Activated CD8-positive, alpha-beta memory T cell treated with anti-CD3 and anti-CD28 coated beads for 24 hours (primary cell): ENCODE data around the gene CFAP65.

Experiments used
- DNase-seq: peaks from one replicate; pipeline ENCODE4 v3.0.0-alpha.2; 2020

The CFAP65 gene

GRCh38 chr2:219030177-219030940 lies 11.0 kb downstream of the CFAP65 start:
- no peak for DNase-seq

- DNase-seq: peak; percentile 90
Measured at GRCh38 chr2:219029829-219030165, 11.5 kb downstream of the CFAP65 start.

GRCh38 chr2:219028996-219029828 lies 12.1 kb downstream of the CFAP65 start:
- peak; percentile 62 for DNase-seq

GRCh38 chr2:219028141-219028540 lies 13.2 kb downstream of the CFAP65 start:
- no peak for DNase-seq

GRCh38 chr2:219027511-219028055 lies 13.7 kb downstream of the CFAP65 start:
- DNase-seq: no peak

GRCh38 chr2:219026946-219027345 lies 14.4 kb downstream of the CFAP65 start:
- no peak for DNase-seq

DNA sequence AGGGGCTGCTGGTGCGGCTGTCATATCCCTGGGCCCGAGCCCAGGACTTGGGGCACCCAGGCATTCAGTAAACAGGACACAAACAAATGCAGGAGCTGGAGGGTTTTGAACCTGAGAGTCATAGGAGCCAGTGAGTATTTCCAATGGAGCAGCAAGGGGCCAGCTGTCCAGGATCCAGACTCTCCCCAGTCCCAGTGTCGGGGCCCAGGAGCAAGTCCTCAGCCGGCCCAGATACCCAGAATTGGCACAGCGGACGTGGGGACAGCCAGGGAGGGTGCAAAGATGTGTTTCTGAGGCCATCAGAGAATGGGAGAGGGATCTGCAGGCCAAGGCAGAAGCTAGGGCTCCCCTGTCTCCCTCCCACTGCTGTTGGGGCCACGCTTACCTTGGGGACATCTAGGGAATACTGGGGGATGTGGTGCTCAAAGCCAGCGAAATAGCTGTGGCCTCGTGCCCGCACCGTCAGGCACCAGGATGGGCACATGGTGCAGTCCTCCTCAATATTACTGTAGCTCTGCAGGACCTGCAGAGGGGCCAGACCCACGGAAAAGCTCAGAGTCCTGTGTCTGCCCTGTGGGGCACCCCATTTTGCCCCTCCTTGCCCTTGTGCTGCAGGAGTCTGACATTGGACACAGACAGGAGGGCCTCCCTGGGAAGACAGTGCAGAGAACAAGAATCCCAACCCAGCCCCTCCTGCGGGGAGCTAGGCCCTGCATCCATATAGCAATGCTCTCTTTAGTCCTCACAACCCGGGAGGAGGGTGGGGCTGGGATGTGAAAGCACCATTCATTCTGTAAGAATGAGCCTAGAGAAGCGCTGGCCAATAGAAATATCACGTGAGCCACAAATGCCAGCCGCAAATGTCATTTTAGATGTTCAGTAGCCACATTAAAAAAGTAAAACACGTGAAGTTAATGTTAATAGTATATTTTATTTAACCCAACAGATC lies 15.4 kb downstream of the CFAP65 start:
- DNase-seq: no peak

DNA sequence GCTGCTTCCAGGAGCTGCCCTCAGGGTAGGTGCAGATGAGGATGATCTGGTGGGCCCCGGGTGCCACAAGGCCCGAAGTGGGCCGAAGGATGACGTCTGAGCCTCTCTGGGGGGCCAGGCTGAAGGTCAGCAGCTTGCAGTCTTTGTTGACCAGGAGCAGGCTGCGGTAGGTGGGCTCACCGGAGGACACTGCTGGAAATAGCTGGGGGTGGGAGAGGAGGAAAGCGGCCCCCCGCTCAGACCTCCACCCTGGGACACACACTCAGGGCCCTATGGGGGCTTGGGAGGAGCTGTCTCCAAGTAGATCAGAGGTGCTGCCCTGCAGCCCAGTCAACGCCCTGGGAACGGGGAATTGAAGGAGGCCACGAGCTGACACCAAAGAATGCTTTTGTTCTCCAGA lies 17.3 kb downstream of the CFAP65 start:
- DNase-seq: no peak

DNA sequence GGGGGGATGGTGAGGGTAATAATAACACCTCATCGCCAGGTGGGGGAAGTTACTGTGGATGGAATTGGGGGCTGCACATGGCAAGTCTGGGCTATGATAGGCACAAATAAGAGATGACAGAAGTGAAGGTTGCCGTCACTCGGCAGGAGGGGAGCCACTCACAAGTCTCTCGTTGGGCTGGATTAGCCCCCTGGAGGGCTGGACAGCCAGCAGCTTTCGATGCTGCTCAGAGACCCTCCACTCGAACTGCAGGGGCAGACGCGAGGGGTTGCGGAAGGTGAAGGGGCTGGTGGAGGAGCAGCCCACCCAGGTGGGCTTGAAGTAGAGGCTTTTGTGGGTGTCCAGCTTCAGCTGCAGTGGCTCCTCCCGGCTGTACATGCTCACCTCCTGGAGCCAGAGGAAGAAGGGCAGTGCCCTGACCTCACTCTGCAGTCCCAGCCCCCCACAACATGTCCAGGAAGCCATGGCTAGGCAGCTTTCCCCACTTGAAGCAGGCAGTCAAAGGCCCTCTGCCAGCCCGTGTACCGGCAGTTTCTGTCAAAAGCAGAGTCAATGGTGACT lies 18.2 kb downstream of the CFAP65 start:
- DNase-seq: no peak

- DNase-seq: no peak
Measured at GRCh38 chr2:219022616-219023015, 18.7 kb downstream of the CFAP65 start.

GRCh38 chr2:219022041-219022440 lies 19.3 kb downstream of the CFAP65 start:
- no peak for DNase-seq

DNA sequence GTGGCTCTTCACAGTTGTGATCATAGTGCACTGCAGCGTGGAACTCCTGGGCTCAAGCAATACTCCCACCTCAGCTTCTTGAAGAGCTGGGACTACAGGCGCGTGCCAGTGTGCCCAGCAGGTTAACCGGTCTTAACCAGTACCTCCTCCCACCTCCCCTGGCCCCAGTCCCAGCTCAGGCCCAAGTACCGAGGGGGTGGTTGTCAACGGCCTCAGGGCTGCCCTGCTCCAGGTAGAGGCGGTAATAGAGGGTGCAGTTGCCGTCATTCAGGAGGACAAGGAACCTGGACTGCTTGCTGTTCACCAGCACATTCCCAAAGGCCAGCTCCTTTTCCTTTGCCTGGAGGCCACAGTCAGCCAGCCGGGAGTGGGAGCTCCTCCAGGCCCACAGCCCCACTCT lies 19.7 kb downstream of the CFAP65 start:
- DNase-seq: no peak

DNA sequence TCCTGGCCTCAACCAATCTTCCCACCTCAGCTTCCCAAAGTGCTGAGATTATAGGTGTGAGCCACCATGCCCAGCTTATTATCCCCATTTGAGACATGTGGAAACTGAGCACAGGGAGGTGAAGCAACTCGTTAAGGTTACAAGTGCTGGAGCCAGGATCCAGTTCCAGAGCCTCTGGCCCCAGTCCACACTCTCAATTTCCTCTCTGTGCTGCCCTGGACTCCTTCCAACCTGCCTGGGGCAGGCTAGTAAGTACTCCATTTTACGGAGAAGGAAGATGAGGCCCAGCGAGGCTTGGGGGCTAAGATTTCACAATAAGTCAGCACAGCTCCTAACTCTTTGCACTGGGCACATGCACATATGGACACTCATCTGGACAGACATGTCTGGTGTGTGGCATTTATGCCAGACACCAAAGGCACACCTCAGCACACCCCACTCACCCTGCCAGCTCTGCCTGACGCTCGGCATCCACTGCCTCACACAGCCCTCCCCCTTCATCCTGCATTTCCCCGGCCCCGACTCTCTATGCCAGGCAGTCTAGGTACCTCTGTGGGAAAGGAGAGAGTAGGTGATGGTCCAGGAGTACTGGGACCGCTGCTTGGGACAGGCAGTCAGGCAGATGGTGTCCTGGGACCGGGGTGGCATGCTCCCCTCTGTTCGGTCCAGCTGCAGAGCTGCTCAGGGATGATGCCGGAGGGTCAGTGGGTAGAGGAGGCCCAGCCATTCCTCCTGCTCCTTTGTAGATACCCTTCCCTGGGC lies 20.5 kb downstream of the CFAP65 start:
- no peak for DNase-seq

DNA sequence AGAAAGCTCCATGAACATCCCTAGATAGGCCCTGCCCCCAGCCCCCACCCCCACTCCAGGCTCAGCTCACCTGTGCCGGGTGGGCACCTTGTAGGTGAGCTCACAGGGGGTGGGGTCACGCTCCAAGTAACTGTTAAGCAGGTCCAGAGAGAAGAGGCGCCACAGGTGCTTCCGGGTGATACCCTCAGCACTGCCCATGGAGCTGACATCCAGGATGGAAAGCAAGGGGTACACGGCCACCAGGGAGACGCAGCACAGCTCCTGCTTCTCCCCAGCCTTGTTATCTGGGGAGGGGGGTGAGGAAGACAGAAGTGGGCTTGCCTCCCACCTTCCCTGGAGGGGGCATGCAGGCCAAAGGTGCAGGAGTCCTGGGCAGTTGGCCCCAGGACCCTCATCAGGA lies 21.9 kb downstream of the CFAP65 start:
- no peak for DNase-seq

- no peak for DNase-seq
Measured at GRCh38 chr2:219018726-219019125, 22.6 kb downstream of the CFAP65 start.

DNA sequence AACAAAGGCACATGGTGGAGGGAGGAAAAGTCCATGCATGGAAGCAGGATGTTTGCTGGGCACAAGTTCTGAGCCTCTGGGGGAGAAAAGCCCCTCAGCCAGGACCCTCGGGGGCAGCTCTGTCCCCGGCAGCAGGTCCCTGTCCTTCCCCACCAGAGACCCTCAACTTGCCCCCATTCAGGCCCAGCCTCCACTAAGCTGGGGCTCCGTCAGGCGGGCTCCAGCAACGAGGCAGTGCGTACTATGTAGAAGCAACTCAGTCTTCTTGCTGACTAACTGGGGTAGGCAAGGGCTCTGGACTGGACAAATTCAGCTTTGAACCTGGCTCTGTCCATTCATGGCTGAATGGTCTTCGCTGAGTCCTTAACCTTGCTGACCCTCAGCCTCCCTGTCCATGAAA lies 23.0 kb downstream of the CFAP65 start:
- no peak for DNase-seq

DNA sequence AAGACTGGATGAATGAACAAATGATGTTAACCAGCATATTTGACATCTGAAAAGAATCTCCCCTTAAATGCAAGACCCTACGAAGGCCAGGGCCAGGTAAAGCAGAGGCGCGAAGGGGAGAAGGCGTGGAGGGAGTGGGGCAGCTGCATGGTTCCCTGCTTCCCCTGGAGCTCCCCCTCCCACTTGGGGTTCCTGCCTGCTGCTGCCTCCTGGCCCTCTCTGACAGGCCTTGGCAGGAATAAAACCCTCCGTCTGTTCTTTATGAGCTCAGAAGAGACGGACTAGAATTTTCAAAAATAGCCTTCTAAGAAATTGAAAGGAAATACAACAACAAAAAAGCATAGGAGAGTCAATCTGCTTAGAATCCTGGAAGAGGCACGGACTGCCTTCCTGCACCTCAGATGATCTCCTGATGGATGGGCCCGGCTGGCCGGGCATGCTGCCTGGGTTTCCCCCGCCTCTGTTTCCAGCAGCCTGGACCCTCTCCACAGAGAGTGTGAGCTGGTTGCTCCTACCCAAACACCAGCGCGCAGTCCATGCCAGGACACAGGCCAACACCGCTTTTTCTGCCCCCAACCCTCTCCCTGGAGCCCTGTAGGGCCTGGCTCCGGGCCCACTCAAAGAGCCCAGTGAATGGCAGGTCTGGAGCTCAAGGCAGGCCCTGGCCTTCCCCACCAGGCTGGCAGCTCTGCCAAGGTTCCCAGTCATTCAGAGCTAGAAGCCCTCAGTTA lies 23.9 kb downstream of the CFAP65 start:
- DNase-seq: no peak

DNA sequence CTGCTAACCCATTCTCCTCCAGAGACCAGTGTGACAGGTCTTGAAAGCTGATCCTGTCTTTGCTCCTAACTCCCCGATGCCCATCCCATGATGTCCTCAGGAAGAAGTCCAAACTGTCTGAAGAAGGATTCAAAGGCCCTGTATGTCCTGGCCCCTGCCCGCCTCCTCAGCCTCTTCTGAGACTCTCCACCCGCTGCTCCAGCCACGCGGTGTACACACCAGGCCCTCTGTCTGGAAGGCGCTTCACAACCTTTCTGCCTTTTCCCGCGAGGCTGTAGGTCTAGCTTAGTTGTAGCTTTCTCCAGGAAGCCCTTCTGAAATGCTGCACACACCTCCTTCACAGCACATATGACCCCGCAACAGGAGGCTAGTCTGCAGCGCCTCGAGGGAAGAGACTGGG lies 24.6 kb downstream of the CFAP65 start:
- DNase-seq: no peak

GRCh38 chr2:219010873-219011272 lies 30.4 kb downstream of the CFAP65 start:
- no peak for DNase-seq

GRCh38 chr2:219010162-219010756 lies 31.1 kb downstream of the CFAP65 start:
- no peak for DNase-seq

DNA sequence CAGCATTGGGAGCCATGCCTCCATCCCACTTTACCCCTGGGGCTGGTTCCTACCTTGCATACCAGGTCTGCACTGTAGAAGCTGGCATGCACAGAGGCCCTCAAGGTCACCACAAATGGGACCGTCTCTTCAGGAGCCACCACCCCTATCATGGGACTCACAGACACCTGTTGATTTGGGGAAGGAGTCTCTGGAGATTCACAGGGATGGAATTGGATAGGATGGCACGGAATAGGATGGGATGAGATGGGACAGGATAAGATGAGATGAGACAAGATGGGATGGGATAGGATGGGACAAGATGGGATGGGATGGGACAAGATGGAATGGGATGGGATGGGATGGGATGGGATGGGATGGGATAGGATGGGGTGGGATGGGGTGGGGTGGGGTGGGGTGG lies 32.0 kb downstream of the CFAP65 start:
- no peak for DNase-seq
